Stimulated activated CD8-positive, alpha-beta memory T cell treated with anti-CD3 and anti-CD28 coated beads, Interleukin-12 subunit alpha, Interleukin-12 subunit beta, amount 100 ng/mL, for 1 hour (primary cell): ENCODE data around the gene RAPGEF4.
"Not testable (repeated sequence)": the region's sequence is repeated elsewhere in the genome, so short reads cannot be mapped to it uniquely, and the experiment has no call there.

Experiments
- DNase-seq: peaks from one replicate; pipeline ENCODE4 v3.0.0-alpha.2; 2020; ENCODE audit warnings: low read depth

Gene RAPGEF4

DNA sequence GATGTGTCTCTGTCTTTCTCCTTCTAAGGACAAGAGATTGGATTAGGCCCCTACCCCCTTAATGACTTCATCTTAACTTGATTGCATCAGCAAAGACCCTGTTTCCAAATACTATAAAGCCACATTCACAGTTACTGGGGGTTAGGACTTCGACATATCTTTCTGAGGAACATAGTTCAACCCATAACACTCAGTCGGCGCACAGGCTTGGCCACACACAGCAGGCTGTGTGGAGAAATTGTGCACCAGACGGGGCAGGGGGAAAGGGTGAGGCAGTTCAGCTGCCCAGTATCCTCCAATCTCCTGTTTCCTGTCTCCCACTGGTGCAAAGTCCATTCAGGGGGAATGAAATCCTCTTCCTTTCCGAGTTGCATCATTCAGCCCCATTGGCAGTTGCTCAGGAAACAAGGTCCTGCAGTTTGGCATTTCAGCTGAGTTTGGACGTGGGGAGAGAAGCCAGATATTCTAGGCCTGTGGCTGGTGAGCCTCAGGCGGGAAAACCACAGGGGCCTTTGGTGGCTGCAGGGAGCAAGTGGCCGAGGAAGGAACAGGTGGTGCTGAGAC lies 9.4 kb upstream of the RAPGEF4 start:
- DNase-seq = no peak

GRCh38 chr2:172730411-172730810 lies 5.2 kb upstream of the RAPGEF4 start:
- DNase-seq = no peak

DNA sequence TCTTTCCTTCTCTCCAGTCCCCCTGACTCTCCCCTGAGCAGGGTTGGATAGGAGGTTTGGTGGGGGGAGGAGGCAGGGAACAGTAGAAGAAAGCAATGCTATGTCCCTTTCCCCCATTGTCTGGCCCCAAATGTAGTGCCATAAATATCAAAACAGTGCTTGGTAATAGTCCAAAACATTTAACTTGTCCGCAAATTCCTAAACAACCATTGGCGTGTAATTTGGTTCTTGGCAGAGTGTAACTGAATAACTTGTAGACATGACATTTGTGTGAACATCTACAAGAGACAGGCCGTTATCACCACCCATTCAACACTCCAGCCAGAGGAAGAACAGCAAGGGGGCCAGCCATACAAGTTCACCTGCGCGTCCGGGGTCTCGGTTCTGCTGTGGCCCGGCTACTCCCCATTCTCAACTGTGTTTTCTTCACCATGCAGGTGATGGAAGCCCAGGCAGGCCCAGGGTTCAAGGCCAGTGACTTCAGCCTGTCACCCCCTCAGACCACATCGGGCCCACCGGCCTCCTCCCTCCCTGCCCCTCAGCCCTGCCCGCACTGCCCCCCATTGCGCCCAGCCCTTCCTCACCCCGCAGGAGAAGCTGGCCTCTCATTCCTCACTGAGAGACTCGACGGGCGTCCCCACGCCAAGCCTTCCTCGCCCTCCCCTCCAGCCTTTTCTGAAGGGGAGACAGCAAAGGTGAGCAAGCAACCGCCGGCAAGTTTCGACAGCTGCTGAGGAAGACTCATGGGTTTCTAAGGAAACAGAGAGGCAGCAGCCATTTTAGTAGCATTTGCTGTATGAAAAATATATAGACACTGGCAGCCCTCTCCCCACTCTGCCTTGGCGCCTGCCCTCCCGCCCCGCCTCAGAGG lies 699 bp upstream of the RAPGEF4 start:
- DNase-seq = no peak

DNA sequence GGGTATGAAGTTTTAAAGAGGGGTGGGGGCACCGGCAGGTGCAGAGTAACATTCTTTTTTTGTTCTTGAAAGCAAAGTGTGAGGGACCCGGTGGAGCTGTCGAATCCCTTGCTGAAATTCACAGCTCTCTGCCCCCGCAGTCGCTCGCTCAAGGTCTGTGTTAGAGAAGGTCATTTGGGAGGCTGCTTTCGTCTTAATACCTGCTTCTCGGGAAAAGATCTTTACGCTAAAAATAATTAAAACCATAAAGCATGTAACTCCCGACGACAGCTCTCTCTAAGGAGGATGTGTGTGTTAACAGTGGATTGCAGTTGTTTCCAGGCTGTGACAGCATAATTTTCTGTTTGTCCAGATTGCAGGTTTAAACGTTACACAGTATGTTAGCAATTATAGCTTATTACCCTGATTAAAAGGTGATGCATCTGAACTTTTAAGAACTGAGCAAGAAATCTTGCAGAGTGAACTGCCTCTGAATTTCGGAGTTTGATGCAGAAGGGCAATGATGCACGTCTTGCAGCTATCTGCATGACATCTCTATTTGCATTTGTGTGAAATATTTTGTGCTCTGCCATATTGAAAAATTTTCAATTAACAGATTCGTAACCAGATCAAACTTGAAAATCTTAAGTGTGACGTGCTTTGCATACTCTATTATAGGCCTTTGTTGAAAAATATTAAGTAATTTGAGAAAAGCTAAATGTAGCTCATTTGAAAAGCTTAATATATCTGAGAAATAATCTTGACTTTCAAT lies 954 bp downstream of the RAPGEF4 start:
- no peak for DNase-seq

DNA sequence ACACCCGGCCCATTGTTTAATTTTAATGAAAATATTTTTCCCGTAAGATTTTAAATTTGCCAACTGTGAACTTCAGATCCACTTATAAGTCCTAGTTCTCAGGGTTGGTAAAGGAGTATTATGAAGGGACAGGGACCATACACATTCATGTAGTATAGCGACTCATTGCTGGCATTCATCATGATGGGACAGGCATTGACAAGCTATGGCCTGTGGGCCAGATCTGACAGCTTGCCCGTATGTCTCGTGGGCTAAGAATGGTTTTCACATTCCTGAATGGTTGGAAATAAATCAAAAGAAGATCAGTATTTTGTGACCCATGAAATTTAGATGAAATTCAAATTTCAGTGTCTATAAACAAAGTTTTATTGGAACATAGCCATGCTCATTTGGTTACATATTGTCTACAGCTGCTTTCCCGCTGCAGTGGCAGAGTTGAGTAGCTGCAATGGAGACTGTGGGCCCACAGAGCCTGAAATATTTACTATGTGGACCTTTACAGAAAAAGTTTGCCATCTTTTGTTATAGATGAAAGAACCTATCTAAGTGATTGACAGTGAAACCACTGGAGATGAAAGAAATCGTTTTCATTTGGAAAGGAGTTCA lies 4.1 kb downstream of the RAPGEF4 start:
- no peak for DNase-seq

DNA sequence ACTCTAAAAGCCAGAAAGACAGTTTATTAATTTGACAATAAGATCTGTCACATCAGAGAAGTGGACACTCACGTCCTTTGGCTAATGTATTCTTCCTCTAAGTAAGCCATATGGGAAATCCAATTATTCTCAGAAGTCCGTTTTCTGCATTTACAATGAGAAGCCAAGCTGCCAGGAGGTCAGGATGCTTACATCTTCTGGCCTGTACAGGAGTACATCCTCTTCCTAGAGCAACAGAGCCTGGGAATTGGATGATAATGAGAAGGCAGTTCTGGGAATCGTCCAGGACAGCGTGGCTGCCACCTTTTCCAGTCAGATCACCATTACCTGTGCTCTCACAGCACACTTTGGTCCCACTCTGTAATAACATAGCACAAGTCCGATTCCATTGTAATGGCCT lies 5.2 kb downstream of the RAPGEF4 start:
- DNase-seq = no peak

- DNase-seq = no peak
These were observed 7.4 kb downstream of the RAPGEF4 start for GRCh38 chr2:172742931-172743540.

GRCh38 chr2:172743898-172744297 lies 8.3 kb downstream of the RAPGEF4 start:
- DNase-seq = no peak

DNA sequence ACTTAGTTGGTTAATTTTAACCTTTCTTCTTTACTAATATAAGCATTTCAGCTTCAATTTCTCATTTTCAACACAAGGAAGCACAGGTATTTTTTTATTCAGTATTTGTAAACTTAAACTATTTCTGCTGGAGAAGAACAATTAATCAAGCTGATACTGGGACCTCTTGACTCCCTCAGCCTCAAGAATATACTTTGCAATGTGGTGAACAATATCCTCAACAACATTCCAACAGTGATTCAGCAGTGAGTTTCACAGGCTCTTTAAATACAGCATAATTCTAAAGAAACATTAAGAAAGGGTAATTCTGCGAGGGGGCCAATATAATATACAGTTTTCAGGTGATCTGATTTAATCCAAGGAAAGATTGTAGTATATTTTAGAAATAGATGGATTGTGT lies 10.0 kb downstream of the RAPGEF4 start:
- no peak for DNase-seq

GRCh38 chr2:172748543-172748942 lies 12.9 kb downstream of the RAPGEF4 start:
- DNase-seq = not testable (repeated sequence)

GRCh38 chr2:172749388-172749787 lies 13.7 kb downstream of the RAPGEF4 start:
- no peak for DNase-seq

GRCh38 chr2:172751564-172751963 lies 15.9 kb downstream of the RAPGEF4 start:
- DNase-seq = no peak

- no peak for DNase-seq
These were observed 18.0 kb downstream of the RAPGEF4 start for GRCh38 chr2:172753610-172754009.

- DNase-seq = no peak
These were observed 23.8 kb downstream of the RAPGEF4 start for GRCh38 chr2:172759441-172759840.

DNA sequence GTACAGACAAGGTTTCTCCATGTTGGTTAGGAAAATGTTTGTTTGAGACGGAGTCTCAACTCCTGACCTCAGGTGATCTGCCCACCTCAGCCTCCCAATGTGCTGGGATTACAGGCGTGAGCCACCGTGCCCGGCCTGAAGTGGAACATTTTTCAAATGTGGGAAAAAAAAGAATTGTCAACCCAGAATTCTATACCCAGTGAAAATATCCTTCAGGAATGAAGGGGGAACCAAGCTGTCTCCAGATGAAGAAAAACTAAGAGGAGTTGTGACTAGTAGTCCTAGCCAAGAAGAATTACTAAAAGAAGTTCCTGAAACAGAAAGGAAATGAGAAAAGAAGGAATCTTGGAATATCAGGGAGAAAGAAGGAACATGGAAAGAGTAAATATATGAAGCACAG lies 25.7 kb downstream of the RAPGEF4 start:
- no peak for DNase-seq

- no peak for DNase-seq
These were observed 26.9 kb downstream of the RAPGEF4 start for GRCh38 chr2:172762574-172762973.

GRCh38 chr2:172763079-172763478 lies 27.4 kb downstream of the RAPGEF4 start:
- DNase-seq = no peak

DNA sequence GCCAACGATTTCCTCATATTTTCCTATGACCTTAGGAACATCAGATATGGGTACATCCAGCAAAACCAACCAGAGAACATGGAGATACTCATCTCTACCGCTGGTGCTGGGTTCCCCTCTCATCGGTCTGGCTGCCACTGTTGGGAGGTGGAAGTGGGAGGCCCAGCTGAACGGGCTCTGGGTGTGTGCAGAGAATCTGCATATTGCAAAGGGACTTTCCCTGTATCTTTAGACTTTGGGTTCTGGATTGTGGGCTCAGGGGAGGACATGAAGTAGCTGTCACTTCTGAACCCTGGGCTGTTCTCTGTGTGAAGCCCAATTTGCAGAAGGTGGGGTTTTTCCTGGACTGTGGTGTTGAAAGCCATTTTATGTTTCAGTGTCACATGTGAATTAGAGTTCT lies 30.0 kb downstream of the RAPGEF4 start:
- no peak for DNase-seq

DNA sequence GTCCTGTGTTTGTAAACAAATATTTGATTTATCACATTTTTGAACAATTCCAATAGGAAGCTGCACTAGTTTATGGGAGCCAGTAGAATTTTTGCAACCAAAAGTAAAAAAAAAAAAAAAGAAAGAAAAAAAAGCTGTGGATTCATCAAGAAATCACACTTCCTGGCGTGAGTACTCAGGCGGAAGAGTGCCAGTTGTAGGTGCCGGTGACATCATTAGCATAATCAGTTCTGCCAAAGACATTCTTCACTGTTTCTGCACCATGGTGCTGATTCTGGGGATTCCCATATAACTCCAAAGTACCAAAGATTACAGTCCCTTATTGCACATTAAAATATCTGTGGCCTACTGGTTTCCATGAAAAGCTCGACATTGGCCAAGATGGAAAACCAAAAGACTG lies 32.8 kb downstream of the RAPGEF4 start:
- DNase-seq = no peak

- DNase-seq = no peak
These were observed 34.2 kb downstream of the RAPGEF4 start for GRCh38 chr2:172769879-172770278.

- no peak for DNase-seq
These were observed 35.2 kb downstream of the RAPGEF4 start for GRCh38 chr2:172770887-172771286.

GRCh38 chr2:172772633-172773032 lies 37.0 kb downstream of the RAPGEF4 start:
- no peak for DNase-seq
